K562 (cell line): ENCODE results near the gene PLCB3. TPM values are rescaled to one million over a fixed set of nuclear protein-coding genes. Genes with fewer than 3 reads are reported as not detected.
A peak's percentile ranks its signal among the peaks of the same experiment; 100 is the strongest.

ENCODE experiments used
- BRD9 ChIP-seq: fragments of 450-650 bp; IDR thresholded peaks from 2 replicates; pipeline ENCODE4 v1.6.1; 2018; ENCODE audit warnings: low read depth; ENCODE audit not compliant: partially characterized antibody
- CBFA2T2 ChIP-seq: fragments of 450-650 bp; conservative IDR thresholded peaks from 2 replicates; pipeline ENCODE4 v1.6.1; 2017; ENCODE audit warnings: mild to moderate bottlenecking
- CBX5 ChIP-seq: IDR thresholded peaks from 2 replicates; pipeline ENCODE4 v1.6.1; 2014; ENCODE audit warnings: low read depth, borderline replicate concordance
- COPS2 ChIP-seq: fragments of 450-650 bp; conservative IDR thresholded peaks from 2 replicates; pipeline ENCODE4 v1.6.1; 2016; ENCODE audit warnings: mild to moderate bottlenecking, moderate library complexity
- ETS2 ChIP-seq: IDR thresholded peaks from 2 replicates; pipeline ENCODE4 v1.6.1; 2016; ENCODE audit warnings: borderline replicate concordance, missing genetic modification characterization, mild to moderate bottlenecking, moderate library complexity, missing compliant biosample characterization; ENCODE audit not compliant: poor library complexity, severe bottlenecking
- FOS ChIP-seq: IDR thresholded peaks from 3 replicates; pipeline ENCODE4 v1.6.1; 2011; ENCODE audit not compliant: insufficient read length; ENCODE audit errors: extremely low read depth
- HBP1 ChIP-seq: fragments of 450-650 bp; formaldehyde crosslinking; IDR thresholded peaks from 2 replicates; pipeline ENCODE4 v1.4.0; 2022; ENCODE audit warnings: missing genetic modification characterization
- HLTF ChIP-seq: fragments of 450-650 bp; IDR thresholded peaks from 2 replicates; pipeline ENCODE4 v1.6.1; 2016
- HNRNPL ChIP-seq: fragments of 200-400 bp; formaldehyde crosslinking; IDR thresholded peaks from 2 replicates; pipeline ENCODE4 v1.6.1; 2017; ENCODE audit warnings: low read depth, mild to moderate bottlenecking, low read length
- IFI16 ChIP-seq: fragments of 250-450 bp; sonication (Bioruptor Pico); IDR thresholded peaks from 2 replicates; pipeline ENCODE4 v2.1.2; 2022; ENCODE audit warnings: mild to moderate bottlenecking, inconsistent platforms
- KDM1A ChIP-seq, 2 experiments: fragments of 450-650 bp; IDR thresholded peaks; 2 replicates each; pipeline ENCODE4 v1.6.1; 2016; ENCODE audit warnings: mild to moderate bottlenecking in 2 of 2
- MCM7 ChIP-seq, 2 experiments: fragments of 450-650 bp; IDR thresholded peaks; 2 replicates each; pipeline ENCODE4 v1.6.1; 2016 to 2018
- NCOR1 ChIP-seq: fragments of 450-650 bp; IDR thresholded peaks from 2 replicates; pipeline ENCODE4 v1.6.1; 2016; ENCODE audit warnings: mild to moderate bottlenecking, moderate library complexity
- RBM15 ChIP-seq: fragments of 200-400 bp; formaldehyde crosslinking; IDR thresholded peaks from 2 replicates; pipeline ENCODE4 v1.6.1; 2018; ENCODE audit warnings: mild to moderate bottlenecking, low read length, moderate library complexity; ENCODE audit not compliant: insufficient read depth
- SP2 ChIP-seq: IDR thresholded peaks from 2 replicates; pipeline ENCODE4 v1.6.1; 2011; ENCODE audit warnings: mild to moderate bottlenecking, low read depth, low read length, moderate library complexity; ENCODE audit not compliant: poor library complexity, severe bottlenecking; ENCODE audit errors: extremely low read depth
- SPI1 ChIP-seq: IDR thresholded peaks from 2 replicates; pipeline ENCODE4 v1.6.1; 2011; ENCODE audit warnings: low read depth, low read length, control low read depth, borderline replicate concordance
- SRF ChIP-seq, 2 experiments: fragments of 250-450, 450-650 bp in 1 of 2; sonication (Bioruptor Pico) in 1 of 2; sonication (generic) in 1 of 2; formaldehyde crosslinking; IDR thresholded peaks; 2 replicates each; pipeline versions ENCODE4 v1.5.0 to v1.5.1; 2020 to 2022; ENCODE audit warnings: mild to moderate bottlenecking in 1 of 2, missing genetic modification reagents in 1 of 2
- TFAP4 ChIP-seq: sonication (generic); formaldehyde crosslinking; IDR thresholded peaks from 2 replicates; pipeline ENCODE4 v1.8.0; 2022; ENCODE audit warnings: missing genetic modification reagents, mild to moderate bottlenecking, moderate library complexity, borderline replicate concordance
- THRAP3 ChIP-seq: fragments of 450-650 bp; IDR thresholded peaks from 2 replicates; pipeline ENCODE4 v1.6.1; 2016; ENCODE audit warnings: mild to moderate bottlenecking, inconsistent platforms, borderline replicate concordance
- ZKSCAN8 ChIP-seq: fragments of 200-800 bp; sonication (Bioruptor generic); IDR thresholded peaks from 2 replicates; pipeline ENCODE4 v1.6.1; 2016; ENCODE audit warnings: missing genetic modification characterization, missing compliant biosample characterization
- ZNF282 ChIP-seq: sonication (generic); formaldehyde crosslinking; IDR thresholded peaks from 2 replicates; pipeline ENCODE4 v1.8.1; 2023; ENCODE audit warnings: missing genetic modification reagents
- ZNF311 ChIP-seq: fragments of 250-450 bp; sonication (Bioruptor Pico); IDR thresholded peaks from 2 replicates; pipeline ENCODE4 v1.4.0; 2020; ENCODE audit warnings: mild to moderate bottlenecking, moderate library complexity
- ZNF408 ChIP-seq: fragments of 250-450 bp; sonication (Bioruptor Pico); IDR thresholded peaks from 2 replicates; pipeline ENCODE4 v1.4.0; 2020; ENCODE audit warnings: low read depth, mild to moderate bottlenecking, moderate library complexity
- ZNF507 ChIP-seq: conservative IDR thresholded peaks from 2 replicates; pipeline ENCODE4 v1.6.1; 2017; ENCODE audit warnings: missing genetic modification characterization, missing compliant biosample characterization
- polyA plus RNA-seq, 8 experiments: library from polyadenylated mRNA; depleted of rRNA in 4 of 8; stranded (reverse) in 5 of 8; unstranded in 3 of 8; fragments of >200 nt; fragmentation: Nextera tagmentation in 2 of 8; fragmentation: Illumina TruSeq in 1 of 8; extraction: Ambion mirVana in 2 of 8; extraction: Trizol in 1 of 8; gene quantifications; 2 replicates each; pipeline versions ENCODE4 v1.2.1 to v1.2.3, GENCODE V29; 2011 to 2014; ENCODE audit warnings: inconsistent platforms in 1 of 8, missing spikeins in 1 of 8
- total RNA-seq, 7 experiments: library from RNA; depleted of rRNA in 6 of 7; stranded (reverse); fragments of >200 nt in 6 of 7; fragmentation: Illumina TruSeq in 2 of 7; extraction: Trizol in 2 of 7; gene quantifications; 2 replicates each; pipeline versions ENCODE4 v1.2.1 to v1.2.3, GENCODE V29; 2011 to 2021; ENCODE audit warnings: low replicate concordance in 1 of 7
- TF ChIP-seq, protein P1 (sequence below): fragments of 450-650 bp; IDR thresholded peaks from 2 replicates; pipeline ENCODE4 v1.6.1; 2016; ENCODE audit warnings: low read depth, mild to moderate bottlenecking, moderate library complexity
- TF ChIP-seq, protein P2 (sequence below): fragments of 450-650 bp; formaldehyde crosslinking; IDR thresholded peaks from 2 replicates; pipeline ENCODE4 v1.4.0; 2020; ENCODE audit warnings: mild to moderate bottlenecking, moderate library complexity

The PLCB3 gene
- total and polyA plus RNA-seq, 9 of the 15 experiments (the other 6 are each of a cell fraction or from before 2014, with no cell fraction given), result 0.31 to 44.8 (median 14.6) TPM

- no peak for TF ChIP-seq ETS2 (tag)
- no peak for TF ChIP-seq KDM1A (IDR thresholded peaks at IDR 0.05)
- TF ChIP-seq FOS, result no peak
- TF ChIP-seq SP2, result no peak
- no peak for TF ChIP-seq ZNF311 (CRISPR knock-in tag)
- no peak for TF ChIP-seq COPS2
- TF ChIP-seq SRF (CRISPR knock-in tag; IDR thresholded peaks at IDR 0.05), result no peak
- TF ChIP-seq SPI1, result no peak
- TF ChIP-seq HLTF, result no peak
- TF ChIP-seq HBP1 (CRISPR knock-in tag), result no peak
- TF ChIP-seq ZKSCAN8 (CRISPR knock-in tag), result no peak
- no peak for TF ChIP-seq MCM7 (IDR thresholded peaks at IDR 0.05)
- TF ChIP-seq ZNF408 (CRISPR knock-in tag), result no peak
- peak; percentile 98 for TF ChIP-seq HNRNPL
- no peak for TF ChIP-seq ZNF282 (CRISPR knock-in tag)
- peak; percentile 92; the same call in 1 of the 2 replicates for TF ChIP-seq RBM15
- TF ChIP-seq ZNF507, result no peak
- TF ChIP-seq, protein P1, sequence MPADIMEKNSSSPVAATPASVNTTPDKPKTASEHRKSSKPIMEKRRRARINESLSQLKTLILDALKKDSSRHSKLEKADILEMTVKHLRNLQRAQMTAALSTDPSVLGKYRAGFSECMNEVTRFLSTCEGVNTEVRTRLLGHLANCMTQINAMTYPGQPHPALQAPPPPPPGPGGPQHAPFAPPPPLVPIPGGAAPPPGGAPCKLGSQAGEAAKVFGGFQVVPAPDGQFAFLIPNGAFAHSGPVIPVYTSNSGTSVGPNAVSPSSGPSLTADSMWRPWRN, result no peak
- TF ChIP-seq TFAP4 (CRISPR knock-in tag), result no peak
- TF ChIP-seq BRD9, result no peak
- no peak for TF ChIP-seq IFI16 (CRISPR knock-in tag)
- no peak for TF ChIP-seq THRAP3
- TF ChIP-seq CBX5, result no peak
- TF ChIP-seq, protein P2, sequence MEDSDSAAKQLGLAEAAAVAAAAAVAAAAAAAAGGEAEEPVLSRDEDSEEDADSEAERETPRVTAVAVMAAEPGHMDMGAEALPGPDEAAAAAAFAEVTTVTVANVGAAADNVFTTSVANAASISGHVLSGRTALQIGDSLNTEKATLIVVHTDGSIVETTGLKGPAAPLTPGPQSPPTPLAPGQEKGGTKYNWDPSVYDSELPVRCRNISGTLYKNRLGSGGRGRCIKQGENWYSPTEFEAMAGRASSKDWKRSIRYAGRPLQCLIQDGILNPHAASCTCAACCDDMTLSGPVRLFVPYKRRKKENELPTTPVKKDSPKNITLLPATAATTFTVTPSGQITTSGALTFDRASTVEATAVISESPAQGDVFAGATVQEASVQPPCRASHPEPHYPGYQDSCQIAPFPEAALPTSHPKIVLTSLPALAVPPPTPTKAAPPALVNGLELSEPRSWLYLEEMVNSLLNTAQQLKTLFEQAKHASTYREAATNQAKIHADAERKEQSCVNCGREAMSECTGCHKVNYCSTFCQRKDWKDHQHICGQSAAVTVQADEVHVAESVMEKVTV (CRISPR knock-in tag), result no peak
- no peak for TF ChIP-seq CBFA2T2
- no peak for TF ChIP-seq NCOR1
These were observed 33.9 kb downstream of the PLCB3 start, which contains the start of gene GPR137 (continued) for GRCh38 chr11:64284962-64285884.
